ENCODE data around the gene CHCHD4.

The CHCHD4 gene

GRCh38 chr3:14156201-14156600, 31.5 kb upstream of the CHCHD4 start:
- Histone ChIP-seq H3K9ac (ENCODE audit: low read length) (no peak overlapping the region), H3K36me3 (ENCODE audit: control insufficient read depth, insufficient read depth, low read length) (peaks cover 6% of the 10 kb centered on the region), H3K27me3 (ENCODE audit: control insufficient read depth, insufficient read depth, low read length) (no peaks in the 10 kb centered on the region), H3K4me1 (ENCODE audit: control insufficient read depth, insufficient read depth, low read length) (no peaks in the 10 kb centered on the region), H3K9me3 (ENCODE audit: control insufficient read depth, low read length) (no peaks in the 10 kb centered on the region), H3K4me3 (ENCODE audit: low read length) (no peak overlapping the region)

GRCh38 chr3:14154895-14155440, 30.3 kb upstream of the CHCHD4 start:
- Histone ChIP-seq H3K4me1 (ENCODE audit: control insufficient read depth, insufficient read depth, low read length) (no peaks in the 10 kb centered on the region), H3K27me3 (ENCODE audit: control insufficient read depth, insufficient read depth, low read length) (no peaks in the 10 kb centered on the region), H3K4me3 (ENCODE audit: low read length) (no peak overlapping the region), H3K36me3 (ENCODE audit: control insufficient read depth, insufficient read depth, low read length) (peaks cover 6% of the 10 kb centered on the region), H3K9me3 (ENCODE audit: control insufficient read depth, low read length) (no peaks in the 10 kb centered on the region), H3K9ac (ENCODE audit: low read length) (no peak overlapping the region)

- Histone ChIP-seq H3K4me3 (ENCODE audit: low read length) (no peak overlapping the region), H3K9ac (ENCODE audit: low read length) (no peak overlapping the region), H3K4me1 (ENCODE audit: control insufficient read depth, insufficient read depth, low read length) (no peaks in the 10 kb centered on the region), H3K36me3 (ENCODE audit: control insufficient read depth, insufficient read depth, low read length) (peaks cover 6% of the 10 kb centered on the region), H3K27me3 (ENCODE audit: control insufficient read depth, insufficient read depth, low read length) (no peaks in the 10 kb centered on the region), H3K9me3 (ENCODE audit: control insufficient read depth, low read length) (no peaks in the 10 kb centered on the region)
Measured at GRCh38 chr3:14154276-14154675, 29.6 kb upstream of the CHCHD4 start.

GRCh38 chr3:14153663-14154062, 29.0 kb upstream of the CHCHD4 start:
- no peaks in the 10 kb centered on the region for H3K9me3 ChIP-seq (ENCODE audit: control insufficient read depth, low read length)
- no peak overlapping the region for H3K4me3 ChIP-seq (ENCODE audit: low read length)
- H3K4me1 ChIP-seq (ENCODE audit: control insufficient read depth, insufficient read depth, low read length): no peaks in the 10 kb centered on the region
- H3K36me3 ChIP-seq (ENCODE audit: control insufficient read depth, insufficient read depth, low read length): peaks cover 6% of the 10 kb centered on the region
- H3K27me3 ChIP-seq (ENCODE audit: control insufficient read depth, insufficient read depth, low read length): no peaks in the 10 kb centered on the region
- H3K9ac ChIP-seq (ENCODE audit: low read length): no peak overlapping the region

- no peaks in the 10 kb centered on the region for H3K4me1 ChIP-seq (ENCODE audit: control insufficient read depth, insufficient read depth, low read length)
- H3K9ac ChIP-seq (ENCODE audit: low read length): no peak overlapping the region
- no peaks in the 10 kb centered on the region for H3K27me3 ChIP-seq (ENCODE audit: control insufficient read depth, insufficient read depth, low read length)
- H3K36me3 ChIP-seq (ENCODE audit: control insufficient read depth, insufficient read depth, low read length): peaks cover 5% of the 10 kb centered on the region
- no peak overlapping the region for H3K4me3 ChIP-seq (ENCODE audit: low read length)
- no peaks in the 10 kb centered on the region for H3K9me3 ChIP-seq (ENCODE audit: control insufficient read depth, low read length)
Measured at GRCh38 chr3:14152963-14153355, 28.3 kb upstream of the CHCHD4 start.

GRCh38 chr3:14152233-14152962, 27.7 kb upstream of the CHCHD4 start:
- Histone ChIP-seq H3K9me3 (ENCODE audit: control insufficient read depth, low read length) (no peaks in the 10 kb centered on the region), H3K27me3 (ENCODE audit: control insufficient read depth, insufficient read depth, low read length) (no peaks in the 10 kb centered on the region), H3K36me3 (ENCODE audit: control insufficient read depth, insufficient read depth, low read length) (peaks cover 6% of the 10 kb centered on the region), H3K9ac (ENCODE audit: low read length) (no peak overlapping the region), H3K4me3 (ENCODE audit: low read length) (no peak overlapping the region), H3K4me1 (ENCODE audit: control insufficient read depth, insufficient read depth, low read length) (no peaks in the 10 kb centered on the region)

GRCh38 chr3:14151471-14152083, 26.9 kb upstream of the CHCHD4 start:
- no peaks in the 10 kb centered on the region for H3K4me1 ChIP-seq (ENCODE audit: control insufficient read depth, insufficient read depth, low read length)
- peaks cover 6% of the 10 kb centered on the region for H3K36me3 ChIP-seq (ENCODE audit: control insufficient read depth, insufficient read depth, low read length)

GRCh38 chr3:14150491-14151230, 26.0 kb upstream of the CHCHD4 start:
- no peaks in the 10 kb centered on the region for H3K4me1 ChIP-seq (ENCODE audit: control insufficient read depth, insufficient read depth, low read length)
- H3K9ac ChIP-seq (ENCODE audit: low read length): no peak overlapping the region
- H3K9me3 ChIP-seq (ENCODE audit: control insufficient read depth, low read length): no peaks in the 10 kb centered on the region
- no peak overlapping the region for H3K4me3 ChIP-seq (ENCODE audit: low read length)
- no peaks in the 10 kb centered on the region for H3K27me3 ChIP-seq (ENCODE audit: control insufficient read depth, insufficient read depth, low read length)
- peaks cover 6% of the 10 kb centered on the region for H3K36me3 ChIP-seq (ENCODE audit: control insufficient read depth, insufficient read depth, low read length)

More at GRCh38 chr3:14151471-14152083, 26.9 kb upstream of the CHCHD4 start:
- Histone ChIP-seq H3K27me3 (ENCODE audit: control insufficient read depth, insufficient read depth, low read length) (no peaks in the 10 kb centered on the region), H3K4me3 (ENCODE audit: low read length) (no peak overlapping the region), H3K9me3 (ENCODE audit: control insufficient read depth, low read length) (no peaks in the 10 kb centered on the region), H3K9ac (ENCODE audit: low read length) (no peak overlapping the region)

GRCh38 chr3:14150078-14150477, 25.4 kb upstream of the CHCHD4 start:
- no peak overlapping the region for H3K4me3 ChIP-seq (ENCODE audit: low read length)
- no peak overlapping the region for H3K9ac ChIP-seq (ENCODE audit: low read length)
- H3K27me3 ChIP-seq (ENCODE audit: control insufficient read depth, insufficient read depth, low read length): no peaks in the 10 kb centered on the region
- H3K4me1 ChIP-seq (ENCODE audit: control insufficient read depth, insufficient read depth, low read length): peaks cover 4% of the 10 kb centered on the region
- H3K36me3 ChIP-seq (ENCODE audit: control insufficient read depth, insufficient read depth, low read length): peaks cover 6% of the 10 kb centered on the region
- H3K9me3 ChIP-seq (ENCODE audit: control insufficient read depth, low read length): no peaks in the 10 kb centered on the region

GRCh38 chr3:14148041-14148985, 23.6 kb upstream of the CHCHD4 start:
- H3K9me3 ChIP-seq (ENCODE audit: control insufficient read depth, low read length): no peaks in the 10 kb centered on the region
- peaks cover 6% of the 10 kb centered on the region for H3K36me3 ChIP-seq (ENCODE audit: control insufficient read depth, insufficient read depth, low read length)
- peaks cover 17% of the 10 kb centered on the region for H3K4me1 ChIP-seq (ENCODE audit: control insufficient read depth, insufficient read depth, low read length)
- no peaks in the 10 kb centered on the region for H3K27me3 ChIP-seq (ENCODE audit: control insufficient read depth, insufficient read depth, low read length)
- no peak overlapping the region for H3K9ac ChIP-seq (ENCODE audit: low read length)
- no peak overlapping the region for H3K4me3 ChIP-seq (ENCODE audit: low read length)

GRCh38 chr3:14147617-14148016, 22.9 kb upstream of the CHCHD4 start:
- Histone ChIP-seq H3K4me3 (ENCODE audit: low read length) (no peak overlapping the region), H3K36me3 (ENCODE audit: control insufficient read depth, insufficient read depth, low read length) (peaks cover 6% of the 10 kb centered on the region), H3K9me3 (ENCODE audit: control insufficient read depth, low read length) (no peaks in the 10 kb centered on the region), H3K4me1 (ENCODE audit: control insufficient read depth, insufficient read depth, low read length) (peaks cover 17% of the 10 kb centered on the region), H3K9ac (ENCODE audit: low read length) (no peak overlapping the region), H3K27me3 (ENCODE audit: control insufficient read depth, insufficient read depth, low read length) (no peaks in the 10 kb centered on the region)

Data from mucosa of stomach (tissue), 1 donor.